Astrocyte (in vitro differentiated cells and primary cell): ENCODE measurements around the gene PRRG1. TPM values are rescaled to one million over a fixed set of nuclear protein-coding genes. Genes with fewer than 3 reads are reported as not detected.

ENCODE experiments used
- DNase-seq: peaks from one replicate; pipeline ENCODE4 v3.0.0-alpha.2; 2010; ENCODE audit warnings: low read depth
- FAIRE-seq: peaks from 2 replicates; lab custom pipeline; 2011; peaks lifted over from hg19 to GRCh38; lab: Jason Lieb, UNC
- H2AFZ ChIP-seq: 2 replicates; pipeline ENCODE4 v1.6.0; 2012; ENCODE audit warnings: low read depth, low read length, inconsistent platforms
- H3K27ac ChIP-seq: 2 replicates; pipeline ENCODE4 v1.5.1; 2011; ENCODE audit warnings: low read depth, low read length, inconsistent platforms
- H3K27me3 ChIP-seq: 2 replicates; pipeline ENCODE4 v1.6.0; 2011; ENCODE audit warnings: low read length, inconsistent platforms; ENCODE audit not compliant: insufficient read depth
- H3K36me3 ChIP-seq: 2 replicates; pipeline ENCODE4 v1.5.1; 2011; ENCODE audit warnings: low read length, inconsistent platforms; ENCODE audit not compliant: insufficient read depth
- H3K4me1 ChIP-seq: 2 replicates; pipeline ENCODE4 v1.5.1; 2011; ENCODE audit warnings: low read length, inconsistent platforms; ENCODE audit not compliant: insufficient read depth
- H3K4me2 ChIP-seq: 2 replicates; pipeline ENCODE4 v1.6.0; 2012; ENCODE audit warnings: low read length, inconsistent platforms
- H3K4me3 ChIP-seq: 2 replicates; pipeline ENCODE4 v1.5.1; 2011; ENCODE audit warnings: low read depth, mild to moderate bottlenecking, low read length, inconsistent platforms; ENCODE audit not compliant: insufficient read depth
- H3K79me2 ChIP-seq: 2 replicates; pipeline ENCODE4 v1.6.0; 2012; ENCODE audit warnings: mild to moderate bottlenecking, low read length, inconsistent platforms; ENCODE audit not compliant: insufficient read depth
- H3K9ac ChIP-seq: 2 replicates; pipeline ENCODE4 v1.6.0; 2012; ENCODE audit warnings: mild to moderate bottlenecking, low read length, inconsistent platforms
- H3K9me3 ChIP-seq: 2 replicates; pipeline ENCODE4 v1.5.1; 2012; ENCODE audit warnings: low read depth, mild to moderate bottlenecking, low read length, inconsistent platforms; ENCODE audit not compliant: insufficient read depth
- H4K20me1 ChIP-seq: 2 replicates; pipeline ENCODE4 v1.6.0; 2012; ENCODE audit warnings: low read length, inconsistent platforms; ENCODE audit not compliant: insufficient read depth
- H3K27ac Mint-ChIP-seq: one replicate; pipeline ENCODE4 v1.8.0; 2021; ENCODE audit warnings: mild to moderate bottlenecking, mixed read lengths; ENCODE audit not compliant: unreplicated experiment
- H3K27me3 Mint-ChIP-seq: one replicate; pipeline ENCODE4 v1.8.0; 2021; ENCODE audit warnings: low read depth, mixed read lengths; ENCODE audit not compliant: unreplicated experiment
- H3K36me3 Mint-ChIP-seq: one replicate; pipeline ENCODE4 v1.8.0; 2021; ENCODE audit warnings: low read depth, mixed read lengths; ENCODE audit not compliant: unreplicated experiment
- H3K4me1 Mint-ChIP-seq: one replicate; pipeline ENCODE4 v1.8.0; 2021; ENCODE audit warnings: low read depth, mixed read lengths; ENCODE audit not compliant: unreplicated experiment
- H3K4me3 Mint-ChIP-seq: one replicate; pipeline ENCODE4 v1.8.0; 2021; ENCODE audit warnings: mild to moderate bottlenecking, moderate library complexity, mixed read lengths; ENCODE audit not compliant: unreplicated experiment
- H3K9me3 Mint-ChIP-seq: one replicate; pipeline ENCODE4 v1.8.0; 2021; ENCODE audit warnings: mild to moderate bottlenecking, mixed read lengths; ENCODE audit not compliant: unreplicated experiment
- EZH2 ChIP-seq: IDR thresholded peaks from 2 replicates; pipeline ENCODE4 v1.6.1; 2012; ENCODE audit warnings: mild to moderate bottlenecking, low read length, inconsistent platforms; ENCODE audit not compliant: insufficient read depth
- total RNA-seq: library from RNA; stranded (reverse); gene quantifications from 2 replicates; pipeline ENCODE4 v1.2.1, GENCODE V29; 2021
- TF ChIP-seq, protein P1 (sequence below): IDR thresholded peaks from 2 replicates; pipeline ENCODE4 v1.5.1; 2011; ENCODE audit warnings: low read depth, mild to moderate bottlenecking, inconsistent platforms, low read length, moderate library complexity; ENCODE audit not compliant: insufficient read depth

PRRG1 gene
- total RNA-seq, 1 donor from 2014 or later: 33.7 TPM

- H3K9ac ChIP-seq: no peak overlapping the region
- H4K20me1 ChIP-seq: no peaks in the 10 kb centered on the region
- no peaks in the 10 kb centered on the region for H3K4me1 ChIP-seq
- no peak for TF ChIP-seq EZH2
- DNase-seq (no peak), FAIRE-seq (no peak)
- H3K36me3 ChIP-seq: no peaks in the 10 kb centered on the region
- Mint-ChIP-seq H3K27ac (no peak overlapping the region), H3K4me1 (no peaks in the 10 kb centered on the region), H3K27me3 (no peaks in the 10 kb centered on the region), H3K9me3 (peaks cover 3% of the 10 kb centered on the region), H3K36me3 (peaks cover 2% of the 10 kb centered on the region), H3K4me3 (no peak overlapping the region)
- no peaks in the 10 kb centered on the region for H3K27me3 ChIP-seq
- no peak overlapping the region for H2AFZ ChIP-seq
- H3K9me3 ChIP-seq: no peaks in the 10 kb centered on the region
- H3K27ac ChIP-seq: no peak overlapping the region
- H3K79me2 ChIP-seq: no peaks in the 10 kb centered on the region
- H3K4me3 ChIP-seq: no peak overlapping the region
- H3K4me2 ChIP-seq: no peak overlapping the region
Observed at GRCh38 chrX:37468124-37468739, 119.1 kb downstream of the PRRG1 start.

GRCh38 chrX:37470711-37471110 is 121.5 kb downstream of the PRRG1 start:
- Histone ChIP-seq H3K4me3 (no peak overlapping the region), H3K4me2 (no peak overlapping the region), H4K20me1 (no peaks in the 10 kb centered on the region), H3K36me3 (no peaks in the 10 kb centered on the region), H3K4me1 (no peaks in the 10 kb centered on the region), H2AFZ (no peak overlapping the region), H3K27me3 (no peaks in the 10 kb centered on the region), H3K9ac (no peak overlapping the region), H3K27ac (no peak overlapping the region), H3K9me3 (no peaks in the 10 kb centered on the region), H3K79me2 (no peaks in the 10 kb centered on the region)
- H3K9me3 Mint-ChIP-seq: no peaks in the 10 kb centered on the region
- FAIRE-seq: no peak
- no peak for DNase-seq
- no peak overlapping the region for H3K4me3 Mint-ChIP-seq
- H3K27me3 Mint-ChIP-seq: no peaks in the 10 kb centered on the region
- H3K4me1 Mint-ChIP-seq: no peaks in the 10 kb centered on the region
- no peaks in the 10 kb centered on the region for H3K36me3 Mint-ChIP-seq
- H3K27ac Mint-ChIP-seq: no peak overlapping the region
- TF ChIP-seq, protein P1, sequence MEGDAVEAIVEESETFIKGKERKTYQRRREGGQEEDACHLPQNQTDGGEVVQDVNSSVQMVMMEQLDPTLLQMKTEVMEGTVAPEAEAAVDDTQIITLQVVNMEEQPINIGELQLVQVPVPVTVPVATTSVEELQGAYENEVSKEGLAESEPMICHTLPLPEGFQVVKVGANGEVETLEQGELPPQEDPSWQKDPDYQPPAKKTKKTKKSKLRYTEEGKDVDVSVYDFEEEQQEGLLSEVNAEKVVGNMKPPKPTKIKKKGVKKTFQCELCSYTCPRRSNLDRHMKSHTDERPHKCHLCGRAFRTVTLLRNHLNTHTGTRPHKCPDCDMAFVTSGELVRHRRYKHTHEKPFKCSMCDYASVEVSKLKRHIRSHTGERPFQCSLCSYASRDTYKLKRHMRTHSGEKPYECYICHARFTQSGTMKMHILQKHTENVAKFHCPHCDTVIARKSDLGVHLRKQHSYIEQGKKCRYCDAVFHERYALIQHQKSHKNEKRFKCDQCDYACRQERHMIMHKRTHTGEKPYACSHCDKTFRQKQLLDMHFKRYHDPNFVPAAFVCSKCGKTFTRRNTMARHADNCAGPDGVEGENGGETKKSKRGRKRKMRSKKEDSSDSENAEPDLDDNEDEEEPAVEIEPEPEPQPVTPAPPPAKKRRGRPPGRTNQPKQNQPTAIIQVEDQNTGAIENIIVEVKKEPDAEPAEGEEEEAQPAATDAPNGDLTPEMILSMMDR: no peak
- no peak for TF ChIP-seq EZH2

DNA sequence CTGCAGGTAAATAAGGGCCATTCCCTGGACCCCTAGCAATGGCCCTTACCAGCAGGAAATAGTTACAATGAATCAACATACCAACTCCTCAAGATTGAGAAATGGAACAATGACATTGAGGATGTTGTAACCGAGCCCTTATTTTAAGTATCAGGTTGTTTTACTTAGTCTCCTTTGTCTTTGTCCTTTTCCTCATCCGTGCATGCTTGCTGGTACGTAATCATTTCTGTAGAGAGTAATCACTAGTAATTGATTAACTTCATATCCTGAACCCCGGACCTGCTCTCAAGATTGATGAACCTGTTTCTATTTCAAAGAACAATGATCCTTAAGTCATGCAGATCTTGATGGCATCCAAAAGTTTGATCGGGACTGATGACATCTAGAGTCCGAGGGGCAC is 123.7 kb downstream of the PRRG1 start:
- no peaks in the 10 kb centered on the region for H3K9me3 Mint-ChIP-seq
- H3K4me1 ChIP-seq: no peaks in the 10 kb centered on the region
- no peak overlapping the region for H3K4me3 Mint-ChIP-seq
- FAIRE-seq (no peak), DNase-seq (no peak)
- H3K36me3 ChIP-seq: no peaks in the 10 kb centered on the region
- TF ChIP-seq, protein P1: no peak
- TF ChIP-seq EZH2: no peak
- no peak overlapping the region for H3K27ac ChIP-seq
- H3K27me3 ChIP-seq: no peaks in the 10 kb centered on the region
- no peak overlapping the region for H2AFZ ChIP-seq
- H3K79me2 ChIP-seq: no peaks in the 10 kb centered on the region
- no peaks in the 10 kb centered on the region for H3K9me3 ChIP-seq
- H3K27ac Mint-ChIP-seq: no peak overlapping the region
- no peak overlapping the region for H3K9ac ChIP-seq
- no peaks in the 10 kb centered on the region for H4K20me1 ChIP-seq
- H3K4me3 ChIP-seq: no peak overlapping the region
- H3K4me2 ChIP-seq: no peak overlapping the region
- H3K4me1 Mint-ChIP-seq: peaks cover 4% of the 10 kb centered on the region
- H3K27me3 Mint-ChIP-seq: no peaks in the 10 kb centered on the region
- no peaks in the 10 kb centered on the region for H3K36me3 Mint-ChIP-seq
